Islet precursor cell (in vitro differentiated cells): ENCODE data around the gene CH25H.
"Not testable (repeated sequence)": the region's sequence is repeated elsewhere in the genome, so short reads cannot be mapped to it uniquely, and the experiment has no call there.

ENCODE experiments used
- DNase-seq: peaks from one replicate; pipeline ENCODE4 v3.0.0-alpha.2; 2018

Gene CH25H, protein sequence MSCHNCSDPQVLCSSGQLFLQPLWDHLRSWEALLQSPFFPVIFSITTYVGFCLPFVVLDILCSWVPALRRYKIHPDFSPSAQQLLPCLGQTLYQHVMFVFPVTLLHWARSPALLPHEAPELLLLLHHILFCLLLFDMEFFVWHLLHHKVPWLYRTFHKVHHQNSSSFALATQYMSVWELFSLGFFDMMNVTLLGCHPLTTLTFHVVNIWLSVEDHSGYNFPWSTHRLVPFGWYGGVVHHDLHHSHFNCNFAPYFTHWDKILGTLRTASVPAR

DNA sequence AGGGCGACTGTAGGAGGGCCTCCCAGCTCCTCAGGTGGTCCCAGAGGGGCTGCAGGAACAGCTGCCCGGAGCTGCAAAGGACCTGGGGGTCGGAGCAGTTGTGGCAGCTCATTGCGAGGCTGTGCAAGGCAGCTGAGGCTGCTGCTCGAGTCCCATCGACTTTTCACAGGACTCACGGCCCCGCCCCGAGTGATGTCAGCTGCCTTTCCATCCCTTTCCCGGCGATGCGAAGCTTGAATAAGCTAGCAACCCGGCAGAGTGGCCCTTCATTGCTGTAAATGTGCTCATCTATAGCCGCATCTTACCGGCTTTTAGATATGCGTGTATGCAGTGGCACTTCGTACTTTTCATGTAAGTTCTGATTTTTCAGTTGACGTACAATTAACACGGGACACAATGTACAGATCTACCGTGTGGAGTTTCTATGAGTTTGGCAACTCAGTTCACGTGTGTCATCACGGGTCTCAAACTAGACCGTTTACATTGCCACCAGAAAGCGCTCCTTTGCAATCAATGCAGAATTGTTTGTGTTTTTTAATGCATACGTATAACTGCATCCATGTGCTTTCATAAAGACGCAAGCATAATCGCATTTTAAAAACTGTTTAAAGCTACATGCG is at the start of gene CH25H:
Gene CH25H, minus strand, starts transcription at position 137 of the 620 bp plus-strand sequence. Its CDS starts 25 bp downstream, at position 112.
- peak; percentile 86 for DNase-seq

DNA sequence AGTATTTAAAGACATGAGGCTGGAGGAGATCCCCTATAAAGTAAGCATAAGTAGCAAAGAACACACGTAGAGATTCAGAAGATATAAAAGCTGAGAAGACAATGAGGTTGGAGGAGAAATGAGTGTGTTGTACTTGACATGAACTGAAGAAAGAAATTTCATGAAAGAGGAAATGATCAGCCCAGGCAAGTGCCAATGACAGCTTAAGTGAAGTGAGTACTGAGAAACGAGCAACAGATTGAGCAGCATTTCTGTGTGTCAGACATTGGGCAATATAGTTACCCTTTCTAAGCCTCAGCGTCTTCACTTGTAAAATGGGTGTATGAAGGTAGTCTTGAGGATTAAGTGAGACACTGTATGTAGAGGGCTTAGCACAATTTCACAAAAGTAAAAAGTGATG is 49.2 kb upstream of the CH25H start:
- no peak for DNase-seq

DNA sequence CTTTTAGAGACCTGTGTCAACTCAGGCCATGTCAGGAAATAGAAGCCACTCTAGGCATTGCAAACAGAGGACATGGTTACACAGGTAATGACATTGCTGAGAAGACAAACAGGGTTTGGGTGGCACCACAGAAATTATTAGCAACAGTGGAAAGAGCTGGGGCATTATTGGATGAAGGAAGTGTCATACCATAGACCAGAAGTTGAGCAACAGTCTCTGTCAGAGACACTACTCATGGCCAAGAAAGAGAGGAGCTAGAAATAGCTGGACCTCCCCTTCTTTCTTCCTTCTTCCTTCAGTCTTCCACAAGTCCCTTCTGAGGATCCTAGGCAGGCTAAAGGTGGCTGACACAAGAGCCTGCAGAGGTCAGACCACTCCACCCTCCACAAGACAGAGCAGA is 48.7 kb upstream of the CH25H start:
- DNase-seq: no peak

DNA sequence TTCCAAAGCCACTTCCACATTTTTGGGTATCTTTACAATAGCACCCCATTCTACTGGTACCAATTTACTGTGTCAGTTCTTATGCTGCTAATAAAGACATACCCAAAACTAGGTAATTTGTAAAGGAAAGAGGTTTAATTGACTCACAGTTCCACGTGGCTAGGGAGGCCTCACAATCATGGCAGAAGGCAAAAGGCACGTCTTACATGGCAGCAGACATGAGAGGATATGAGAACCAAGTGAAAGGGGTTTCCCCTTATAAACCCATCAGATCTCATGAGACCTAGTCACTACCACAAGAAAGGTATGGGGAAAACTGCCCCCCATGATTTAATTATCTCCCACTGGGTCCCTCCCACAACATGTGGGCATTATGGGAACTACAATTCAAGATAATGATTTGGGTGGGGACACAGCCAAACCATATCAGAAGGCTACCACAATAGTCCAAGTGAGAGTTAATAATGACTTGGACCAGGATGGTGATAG is 48.0 kb upstream of the CH25H start:
- not testable (repeated sequence) for DNase-seq

DNA sequence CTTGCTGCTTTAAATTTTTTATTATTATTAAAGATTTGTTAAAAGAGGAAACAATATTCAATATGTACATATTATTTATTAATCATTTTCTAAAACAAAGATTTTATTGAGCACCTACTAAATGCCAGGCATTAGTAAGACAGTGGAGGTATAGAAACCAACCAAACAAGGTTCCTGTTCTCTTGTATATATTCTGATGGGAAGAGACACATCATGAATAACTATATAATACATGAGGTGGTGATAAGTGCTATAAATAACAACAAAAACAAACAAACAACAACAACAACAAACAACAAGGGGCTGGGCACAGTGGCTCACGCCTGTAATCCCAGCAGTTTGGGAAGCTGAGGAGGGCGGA is 45.1 kb upstream of the CH25H start:
- DNase-seq: no peak

DNA sequence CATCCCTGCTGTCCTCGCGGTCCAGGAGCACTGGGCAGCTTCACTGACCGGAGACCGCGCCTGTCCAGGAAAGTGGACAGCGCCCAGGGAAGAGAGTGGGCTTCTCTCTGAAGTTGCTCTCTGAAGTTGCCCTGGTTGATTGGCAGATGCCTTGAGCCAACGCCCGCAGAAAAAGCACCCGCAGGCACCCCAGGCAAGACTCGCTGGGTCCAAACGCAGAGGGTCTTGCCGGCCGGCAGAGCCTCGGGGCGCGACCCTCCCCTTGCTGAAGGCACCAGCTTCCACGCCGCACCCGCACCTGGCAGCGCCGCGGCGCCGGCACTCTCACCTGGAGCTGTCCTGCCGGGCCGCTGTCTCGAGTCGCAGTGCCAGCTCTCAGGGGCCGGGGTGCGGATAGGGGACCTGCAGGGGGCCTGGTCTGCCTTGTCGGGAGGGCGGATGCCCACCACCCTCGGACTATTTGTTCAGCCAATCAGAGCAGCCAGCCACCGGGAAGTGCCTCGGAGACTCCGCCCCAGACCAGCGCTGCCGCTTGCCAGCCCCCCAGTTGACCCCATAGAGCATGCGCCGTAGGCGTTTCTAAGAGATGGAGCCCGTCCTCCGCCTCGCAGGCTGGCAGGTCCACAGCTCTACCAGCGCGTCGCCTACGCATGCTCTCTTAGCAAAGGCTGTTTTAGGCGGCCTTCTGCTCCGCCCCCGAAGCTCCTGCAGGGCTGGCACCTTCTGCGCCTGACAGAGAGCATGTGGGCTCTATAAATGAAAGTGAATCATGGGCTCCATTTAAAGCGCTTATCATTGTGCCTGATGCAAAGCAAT is 44.5 kb upstream of the CH25H start, which contains the start of gene LIPA:
Gene LIPA, minus strand, starts transcription at position 367 of the 816 bp plus-strand sequence. CDS start 4,127 bp downstream, outside the sequence.
- peak; percentile 99 for DNase-seq

DNA sequence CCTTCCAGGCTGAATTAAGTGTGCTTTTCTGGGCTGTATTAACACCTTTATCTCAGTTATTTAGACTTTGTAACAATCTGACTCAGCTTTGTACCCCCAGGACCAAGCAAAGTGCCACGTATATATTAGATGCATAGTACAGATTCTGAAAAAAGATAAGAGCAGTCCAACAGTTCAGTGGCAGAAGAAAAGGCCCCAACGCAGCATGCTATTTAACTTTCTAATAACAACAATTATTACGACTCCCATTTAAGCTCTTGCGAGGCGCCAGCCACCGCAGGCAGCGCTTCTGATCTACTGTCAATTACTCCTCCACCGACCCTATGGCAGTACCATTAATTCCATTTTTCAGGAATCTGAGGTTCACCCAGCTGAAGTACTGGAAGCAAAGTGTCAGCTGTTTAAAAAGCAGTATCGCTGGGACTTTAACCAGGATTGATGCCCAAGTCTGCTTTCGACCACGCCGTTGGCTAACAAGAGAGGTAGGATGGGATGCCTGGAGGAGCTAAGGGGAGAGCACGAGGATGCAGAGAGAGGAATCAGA is 43.8 kb upstream of the CH25H start:
- DNase-seq: no peak

DNA sequence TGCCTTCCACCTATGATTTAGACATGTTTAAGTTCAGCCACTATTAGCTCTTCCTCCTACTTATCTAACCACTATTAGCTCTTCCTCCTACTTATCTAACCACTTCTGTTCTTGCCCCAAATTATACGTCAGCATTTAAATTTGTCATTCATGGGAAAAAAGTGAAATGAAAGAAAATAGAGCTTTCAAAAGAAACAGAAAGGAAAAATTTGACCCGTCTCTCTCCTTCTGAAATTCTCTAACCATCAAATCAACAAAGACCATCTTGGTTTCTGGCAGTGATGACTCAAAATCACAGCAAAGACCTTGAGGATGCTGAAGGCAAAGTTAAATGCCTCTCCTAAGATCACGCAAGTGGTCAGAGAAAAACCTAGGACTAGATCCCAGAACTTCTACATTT is 41.9 kb upstream of the CH25H start:
- no peak for DNase-seq

DNA sequence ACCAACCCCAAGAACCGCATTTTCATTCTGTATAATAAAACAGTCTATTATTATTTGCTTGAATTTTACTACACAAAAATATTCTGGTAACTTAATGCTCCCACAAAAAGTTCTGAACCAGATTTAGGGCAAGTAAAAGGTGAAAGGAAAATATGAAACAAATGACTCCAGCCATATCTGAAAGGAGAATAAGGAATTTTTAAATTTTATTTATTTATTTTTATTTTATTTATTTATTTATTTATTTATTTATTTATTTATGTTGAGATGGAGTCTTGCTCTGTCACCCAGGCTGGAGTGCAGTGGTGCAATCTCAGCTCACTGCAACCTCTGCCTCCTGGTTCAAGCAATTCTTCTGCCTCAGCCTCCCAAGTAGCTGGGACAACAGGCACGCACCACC is 40.5 kb upstream of the CH25H start:
- DNase-seq: not testable (repeated sequence)

DNA sequence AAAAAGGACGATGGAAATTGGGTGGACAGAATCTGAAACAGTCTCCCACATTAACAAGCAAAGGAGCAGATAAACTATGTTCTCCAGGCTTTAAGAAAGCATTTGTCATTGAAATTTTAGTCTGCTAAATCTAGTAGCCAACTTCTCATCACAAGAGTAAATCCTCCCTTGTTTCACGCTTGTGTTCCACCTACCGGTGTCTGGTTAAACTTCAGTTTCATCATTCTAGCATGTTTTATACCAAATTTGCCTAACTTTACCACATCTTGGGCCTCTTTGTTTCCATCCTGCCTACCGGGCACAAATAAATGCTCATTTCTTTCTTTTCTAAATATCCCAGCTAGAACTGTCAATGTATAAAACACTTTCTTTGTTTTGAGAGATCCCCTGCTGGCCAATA is 38.7 kb upstream of the CH25H start:
- no peak for DNase-seq

DNA sequence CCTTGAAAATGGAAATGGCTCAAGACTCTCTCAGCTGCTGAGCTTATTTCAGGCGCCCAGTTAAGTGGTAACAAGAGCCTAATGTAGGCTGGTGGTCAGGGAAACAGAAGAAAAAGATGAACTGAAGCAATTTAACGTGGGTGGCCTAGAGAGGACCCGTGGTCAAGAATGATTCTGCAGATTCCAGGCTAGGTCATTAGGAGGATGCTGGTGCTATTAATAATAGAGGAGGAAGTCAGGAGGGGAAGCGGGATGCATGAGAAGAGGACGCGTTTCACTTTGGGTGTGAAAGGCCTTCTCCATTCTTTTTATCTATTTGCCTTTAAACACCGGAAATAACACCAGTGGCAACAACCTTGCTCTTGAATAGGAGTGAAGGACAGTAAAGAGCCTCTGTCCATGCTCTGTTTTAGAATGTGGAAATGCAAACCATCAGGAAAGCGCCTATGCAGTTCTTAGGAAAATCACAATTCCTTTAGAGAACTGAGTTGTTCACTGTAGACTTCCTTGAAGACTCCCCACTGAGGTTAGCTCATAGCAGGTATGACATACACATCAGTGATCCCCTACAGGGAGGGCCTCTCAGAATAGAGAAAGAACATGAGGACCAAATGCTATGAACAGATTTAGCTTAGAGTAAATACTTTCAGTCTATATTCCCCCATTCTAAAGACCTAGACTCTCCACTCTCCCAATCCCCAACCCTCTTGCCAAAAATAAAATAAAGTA is 35.9 kb upstream of the CH25H start:
- no peak for DNase-seq

DNA sequence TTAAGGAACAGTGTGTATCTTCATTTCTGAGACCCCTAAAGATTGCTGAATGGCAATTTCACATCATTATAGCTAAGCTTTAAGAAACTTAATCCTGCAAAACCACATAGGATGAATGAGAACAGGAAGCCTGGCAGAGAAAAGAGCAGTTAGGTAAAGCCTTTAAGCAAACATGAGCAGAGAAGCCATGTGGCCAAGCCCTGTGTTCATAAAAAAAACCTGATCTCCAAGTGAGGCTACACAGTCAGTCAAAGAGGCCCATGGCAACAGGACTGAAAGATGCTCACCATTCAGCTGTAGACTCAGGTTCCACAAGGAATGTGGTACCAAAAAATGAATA is 35.2 kb upstream of the CH25H start:
- no peak for DNase-seq

DNA sequence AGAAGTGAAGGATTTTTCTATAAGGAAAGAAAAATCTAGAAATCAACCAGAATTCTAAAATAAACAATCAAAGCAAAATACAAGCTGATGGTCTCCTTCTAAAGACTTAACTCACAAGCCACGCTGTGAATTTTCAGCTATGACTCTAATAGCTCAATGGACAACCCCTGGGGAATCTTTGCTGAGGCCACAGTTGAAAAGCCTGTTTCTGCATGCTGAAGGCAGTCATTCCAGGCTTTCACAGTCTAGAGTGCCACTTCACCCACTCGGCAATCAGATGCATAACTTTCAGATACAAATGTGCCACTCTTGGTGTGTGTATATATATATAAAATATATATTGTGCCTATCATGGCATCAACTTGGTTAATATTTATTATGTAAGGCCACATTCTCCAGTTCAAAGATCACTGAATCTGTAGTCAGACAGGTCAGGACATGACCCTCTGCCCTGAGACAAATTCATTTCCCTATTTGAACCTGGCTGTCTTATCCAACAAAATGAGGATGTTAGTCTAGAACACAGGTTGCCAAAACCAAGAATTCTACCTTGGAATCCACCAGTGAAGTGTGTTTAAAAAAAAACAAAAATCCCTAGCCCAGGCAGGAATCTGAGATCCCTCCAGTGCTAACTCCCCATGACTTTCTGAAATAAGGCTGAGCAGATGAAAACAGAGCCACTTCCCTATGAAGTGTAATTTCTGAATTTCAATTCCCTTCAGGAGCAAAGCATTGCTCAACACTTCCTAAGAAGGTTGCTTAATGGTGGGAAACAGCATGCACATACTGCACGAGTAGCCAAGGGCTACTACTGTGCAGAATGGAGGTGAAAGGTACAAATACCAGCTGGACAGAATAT is 34.6 kb upstream of the CH25H start:
- DNase-seq: no peak

DNA sequence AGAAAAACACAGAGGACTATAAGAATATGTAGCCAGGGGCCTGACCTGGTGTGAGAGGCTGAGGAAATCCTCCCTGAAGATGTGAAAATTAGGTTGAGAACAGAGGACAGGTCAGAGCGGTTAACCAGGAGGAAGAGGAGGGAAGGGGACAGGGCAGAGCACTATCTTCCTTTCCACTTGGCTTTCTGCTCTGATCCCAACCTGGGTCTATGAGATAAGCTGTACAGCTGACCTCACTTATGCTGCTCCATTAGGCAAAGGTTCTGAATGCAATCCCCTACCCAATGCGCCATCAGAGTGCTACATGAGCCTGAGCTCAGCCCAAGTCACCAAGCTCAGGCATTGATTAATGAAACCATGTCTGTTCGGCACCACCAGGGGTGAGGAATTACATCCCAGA is 33.9 kb upstream of the CH25H start:
- DNase-seq: no peak

DNA sequence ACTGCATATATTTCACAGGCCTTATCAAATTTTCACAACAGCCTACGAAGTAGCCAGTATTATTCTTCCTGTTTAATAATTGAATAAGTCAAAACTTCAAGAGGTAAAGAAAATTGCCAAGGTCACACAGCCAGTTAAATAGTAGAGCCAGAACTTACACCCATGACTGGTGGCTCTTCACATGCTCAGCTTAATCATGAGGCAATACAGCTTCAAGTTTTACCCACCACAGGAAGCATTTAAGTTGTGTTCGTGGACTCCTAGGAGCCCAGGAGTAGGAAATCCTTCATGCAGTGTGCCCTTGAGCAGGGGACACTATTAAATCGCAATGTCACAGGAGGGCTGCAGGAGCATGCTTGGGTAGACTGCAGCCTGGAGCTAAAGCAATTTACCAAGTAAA is 33.4 kb upstream of the CH25H start:
- no peak for DNase-seq

DNA sequence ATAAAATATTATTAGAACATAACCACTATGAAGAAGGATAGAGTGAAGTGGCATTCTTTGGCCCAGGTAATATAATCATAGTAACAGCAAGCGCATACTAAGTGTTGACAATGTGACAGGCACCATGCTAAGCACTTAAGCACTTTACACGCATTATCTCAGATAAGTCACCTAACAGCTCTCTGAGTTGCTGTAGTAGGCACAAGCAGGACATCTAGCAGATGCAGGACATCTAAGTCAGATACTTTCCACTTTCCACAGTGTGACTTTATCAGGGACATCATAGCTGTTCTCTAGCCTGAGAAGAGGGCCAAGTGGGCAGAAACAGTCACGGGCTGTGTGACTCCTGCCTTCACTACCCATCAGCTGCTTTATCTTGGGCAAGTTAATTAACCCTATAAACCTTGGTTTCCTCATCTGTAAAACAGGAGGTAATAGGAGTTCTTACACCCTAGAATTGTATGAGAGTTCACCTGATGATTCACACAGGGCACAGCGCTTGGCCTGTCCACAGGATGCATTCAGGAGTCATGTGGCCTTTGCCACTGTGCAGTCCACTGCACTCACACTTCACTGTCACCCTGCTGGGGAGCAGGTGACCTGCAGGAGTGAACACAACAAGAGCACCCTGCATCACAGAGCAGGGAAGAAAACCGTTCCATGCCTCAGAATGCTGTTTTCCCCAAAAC is 32.0 kb upstream of the CH25H start:
- no peak for DNase-seq

DNA sequence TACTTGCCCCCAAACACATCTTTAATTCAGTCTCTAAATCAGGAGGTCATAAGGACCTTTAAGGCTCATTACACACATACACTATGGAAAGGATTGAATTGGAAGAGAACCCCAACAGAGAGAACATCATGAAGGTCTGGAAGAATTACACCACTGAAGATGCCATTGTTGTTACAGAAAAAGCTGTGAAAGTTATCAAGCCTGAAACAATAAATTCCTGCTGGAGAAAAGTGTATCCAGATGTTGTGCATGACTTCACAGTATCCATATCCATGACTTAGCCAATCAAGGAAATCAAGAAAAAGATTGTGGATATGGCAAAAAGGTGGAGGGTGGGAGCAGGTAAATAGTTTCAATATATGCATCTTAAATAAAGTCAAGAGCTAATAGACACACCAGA is 30.7 kb upstream of the CH25H start:
- no peak for DNase-seq

DNA sequence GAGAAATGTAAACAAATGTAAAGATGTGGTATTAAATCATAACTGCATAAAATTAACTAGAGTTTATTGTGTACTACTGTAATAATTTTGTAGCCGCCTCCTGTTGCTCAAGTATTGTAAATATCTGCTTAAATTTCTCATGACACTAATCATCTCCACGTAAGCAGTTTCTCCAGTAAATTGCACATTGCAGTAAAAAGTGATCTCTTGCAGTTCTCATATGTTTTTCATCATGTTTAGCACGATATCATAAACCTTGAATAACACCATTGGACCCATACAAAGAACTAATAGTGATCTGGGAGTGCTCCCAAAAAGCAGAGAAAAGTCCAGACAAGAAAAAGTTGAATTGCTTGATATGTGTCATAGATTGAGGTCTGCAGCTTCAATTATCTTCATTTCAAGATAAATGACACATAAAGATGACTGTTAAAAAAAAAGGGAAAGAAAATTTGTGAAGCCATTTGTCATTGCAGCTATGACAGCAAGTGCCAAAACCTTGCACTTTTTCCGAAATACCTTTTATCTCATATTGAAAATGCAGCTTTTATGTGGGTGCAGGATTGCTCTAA is 29.2 kb upstream of the CH25H start:
- DNase-seq: no peak

DNA sequence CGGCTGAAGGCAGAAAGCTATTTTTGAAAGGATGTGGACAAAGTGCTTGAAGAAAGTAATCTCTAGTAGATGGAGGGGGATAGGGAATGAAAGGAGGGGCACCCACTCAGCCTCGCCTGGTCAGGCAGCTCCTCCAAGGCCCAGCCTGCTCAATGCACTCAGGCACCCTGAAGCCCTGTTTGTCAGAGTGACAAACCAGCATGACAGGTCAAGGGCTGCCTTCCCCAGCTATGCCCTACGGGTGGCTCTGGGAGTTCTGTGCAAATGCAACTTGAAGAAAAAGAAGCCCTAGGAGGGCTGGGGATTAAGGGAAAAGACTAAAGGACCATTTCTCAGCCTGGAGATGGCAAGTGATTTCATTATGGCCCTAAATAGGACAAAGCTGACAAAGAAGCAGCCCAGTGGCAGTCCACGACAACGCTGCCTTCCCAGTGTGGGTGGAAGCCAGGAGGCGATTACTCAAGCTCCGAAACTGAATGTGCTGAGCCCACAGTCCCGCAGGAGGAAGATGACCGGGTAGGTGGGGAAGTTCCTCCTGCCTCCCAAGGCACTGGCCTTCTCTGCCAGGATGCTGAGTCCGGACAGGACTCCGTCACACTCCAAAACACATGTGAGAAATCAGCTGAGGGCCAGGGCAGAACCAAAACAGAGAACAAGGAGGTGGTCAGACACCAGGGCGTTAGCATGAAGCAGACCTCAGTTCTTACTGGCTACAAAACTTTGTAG is 28.1 kb upstream of the CH25H start:
- no peak for DNase-seq

DNA sequence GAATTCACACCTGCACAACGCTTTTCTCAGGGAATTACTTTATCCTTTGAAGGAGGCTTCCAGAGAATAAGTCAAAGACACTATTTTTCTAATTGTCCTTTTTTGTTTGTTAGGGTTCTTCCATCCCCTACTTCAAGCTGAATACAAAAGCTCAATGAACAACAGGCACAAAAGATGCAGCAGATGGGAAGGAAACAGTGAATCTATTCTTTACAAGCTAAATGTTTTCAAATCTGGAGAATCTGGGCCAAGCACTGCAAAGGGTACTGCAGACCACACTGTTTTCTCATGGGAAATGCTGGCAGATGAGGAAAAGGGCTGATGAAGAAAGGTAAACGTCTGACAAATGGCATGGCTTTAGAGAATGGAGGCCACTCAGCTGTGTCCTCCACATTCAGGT is 25.9 kb upstream of the CH25H start:
- DNase-seq: no peak
